ENCODE data around the gene CHRNB2.

- TF ChIP-seq CTCF (IDR thresholded peaks at IDR 0.05) (no peak), POLR2A (IDR thresholded peaks at IDR 0.05) (no peak)
Observed at GRCh38 chr1:154614247-154614646, 46.7 kb downstream of the CHRNB2 start.
